Heart left ventricle (tissue), 13 donors: ENCODE results near the gene TANGO2.

Source experiments
- CTCF ChIP-seq, 12 donors: fragments of 200-600 bp; sonication (generic) in 4 of 12; IDR thresholded peaks; one replicate each; pipeline versions ENCODE4 v1.5.0 to v1.8.0; 2018 to 2022; ENCODE audit warnings: antibody characterized with exemption in 12 of 12, mild to moderate bottlenecking in 5 of 12
- POLR2A ChIP-seq, 2 donors: fragments of 450-650 bp; IDR thresholded peaks; one replicate each; pipeline ENCODE4 v1.6.1; 2017; ENCODE audit warnings: antibody characterized with exemption in 2 of 2, mild to moderate bottlenecking in 2 of 2, moderate library complexity in 2 of 2
- donor health status: ischemic (EF 13 %, LVEDD 7.1; RV severe dilation, severe dysfunction).
- donor health status: DM: no; HTN: yes; CAD: no.
- donor health status: DM: no; HTN: no; CAD: no.
- donor health status: ischemic (EF 25% LVEDD 6.9; RV normal size, moderate dysfunction).
- donor health status: ischemic (EF 25% LVEDD 5.7; RV mildly dilated, moderate dysfunction).
- donor health status: ischemic (EF 35%, LVEDD 5.7; RV mildly dilated, moderate dysfunction).
- donor health status: nonischemic (EF 11% LVEDD 7.7; RV severe dilation, severe dysfunction).
- donor health status: DM: yes; HTN: yes; CAD: no.
- donor health status: PGD.
- donor health status: ischemic (EF 29% LVEDD 5.4; RV normal size, mild dysfunction).
- donor health status: nonischemic (EF 23%, LVEDD 6.1; RV moderate dilation, normal function).

GRCh38 chr22:19997561-19998231 is 23.2 kb upstream of the TANGO2 start:
- TF ChIP-seq CTCF (IDR thresholded peaks at IDR 0.05) (no peak), POLR2A (IDR thresholded peaks at IDR 0.05) (no peak)
